ENCODE measurements around the gene CYS1.
A peak's percentile ranks its signal among the peaks of the same experiment; 100 is the strongest.

CYS1 gene

GRCh38 chr2:10079870-10080535 lies at the start of gene CYS1:
Gene CYS1, minus strand, starts transcription at chr2:10080411. Its CDS starts 188 bp downstream, at chr2:10080223.
- TF ChIP-seq CTCF (conservative IDR thresholded peaks at IDR 0.05), result peak; percentile 45
- peak within 1 kb of the TSS; percentile 40; the same call in 1 of the 2 replicates for H3K27ac ChIP-seq

- no peak overlapping the region; the same call in 1 of the 2 replicates for H3K27ac ChIP-seq
- no peak for TF ChIP-seq CTCF (conservative IDR thresholded peaks at IDR 0.05)
These were observed 49.3 kb upstream of the CYS1 start for GRCh38 chr2:10129490-10129889.

- TF ChIP-seq CTCF (conservative IDR thresholded peaks at IDR 0.05), result no peak
- no peak overlapping the region for H3K27ac ChIP-seq
These were observed 48.2 kb upstream of the CYS1 start for GRCh38 chr2:10128420-10128819.

GRCh38 chr2:10126632-10127026 lies 46.4 kb upstream of the CYS1 start:
- no peak for TF ChIP-seq CTCF (conservative IDR thresholded peaks at IDR 0.05)

GRCh38 chr2:10125842-10126631 lies 45.8 kb upstream of the CYS1 start:
- no peak for TF ChIP-seq CTCF (conservative IDR thresholded peaks at IDR 0.05)
- no peak overlapping the region for H3K27ac ChIP-seq

More at GRCh38 chr2:10126632-10127026, 46.4 kb upstream of the CYS1 start:
- H3K27ac ChIP-seq, result no peak overlapping the region

GRCh38 chr2:10124538-10125045 lies 44.4 kb upstream of the CYS1 start:
- TF ChIP-seq CTCF (conservative IDR thresholded peaks at IDR 0.05), result peak; percentile 71
- no peak overlapping the region for H3K27ac ChIP-seq

GRCh38 chr2:10123281-10123680 lies 43.1 kb upstream of the CYS1 start:
- no peak for TF ChIP-seq CTCF (conservative IDR thresholded peaks at IDR 0.05)
- peak overlapping the region; percentile 76; the same call in 1 of the 2 replicates for H3K27ac ChIP-seq
